GM21367 (cell line): ENCODE results near the gene HOXC11.

Source experiments
- ATAC-seq: cut with Tn5 transposase; IDR thresholded peaks from one replicate; pipeline ENCODE4 v1.9.1; 2021; ENCODE audit not compliant: unreplicated experiment

Gene HOXC11

GRCh38 chr12:53941750-53942149, 31.2 kb upstream of the HOXC11 start:
- ATAC-seq: no peak

GRCh38 chr12:53942467-53942997, 30.4 kb upstream of the HOXC11 start:
- ATAC-seq: no peak

- no peak for ATAC-seq
These were observed 28.7 kb upstream of the HOXC11 start for GRCh38 chr12:53944209-53944608.

GRCh38 chr12:53944907-53945847, 27.7 kb upstream of the HOXC11 start:
- no peak for ATAC-seq

- no peak for ATAC-seq
These were observed 25.2 kb upstream of the HOXC11 start for GRCh38 chr12:53947743-53948142.

GRCh38 chr12:53948650-53949593, 24.0 kb upstream of the HOXC11 start:
- no peak for ATAC-seq

GRCh38 chr12:53949631-53950436, 23.1 kb upstream of the HOXC11 start:
- no peak for ATAC-seq

GRCh38 chr12:53950437-53950773, 22.5 kb upstream of the HOXC11 start:
- no peak for ATAC-seq

- ATAC-seq: no peak
These were observed 21.9 kb upstream of the HOXC11 start for GRCh38 chr12:53950789-53951576.

GRCh38 chr12:53951577-53952334, 21.2 kb upstream of the HOXC11 start:
- no peak for ATAC-seq

GRCh38 chr12:53952335-53952694, 20.6 kb upstream of the HOXC11 start:
- no peak for ATAC-seq

- ATAC-seq: no peak
These were observed 19.8 kb upstream of the HOXC11 start for GRCh38 chr12:53952871-53953734.

- no peak for ATAC-seq
These were observed 18.9 kb upstream of the HOXC11 start for GRCh38 chr12:53953831-53954693.

- no peak for ATAC-seq
These were observed 18.3 kb upstream of the HOXC11 start, which contains the start of gene HOXC12 for GRCh38 chr12:53954694-53955035. Gene HOXC12 (plus strand): TSS chr12:53954903. CDS start chr12:53954930, 27 bp downstream.

- no peak for ATAC-seq
These were observed 17.7 kb upstream of the HOXC11 start for GRCh38 chr12:53955036-53955775.

- no peak for ATAC-seq
These were observed 17.1 kb upstream of the HOXC11 start for GRCh38 chr12:53955776-53956250.
